Measurements from ENCODE around the gene PTTG1. TPM values are rescaled to one million over a fixed set of nuclear protein-coding genes. Genes with fewer than 3 reads are reported as not detected.

The PTTG1 gene
- total RNA-seq, 1 experiment from 2014 or later = 183 TPM

DNA sequence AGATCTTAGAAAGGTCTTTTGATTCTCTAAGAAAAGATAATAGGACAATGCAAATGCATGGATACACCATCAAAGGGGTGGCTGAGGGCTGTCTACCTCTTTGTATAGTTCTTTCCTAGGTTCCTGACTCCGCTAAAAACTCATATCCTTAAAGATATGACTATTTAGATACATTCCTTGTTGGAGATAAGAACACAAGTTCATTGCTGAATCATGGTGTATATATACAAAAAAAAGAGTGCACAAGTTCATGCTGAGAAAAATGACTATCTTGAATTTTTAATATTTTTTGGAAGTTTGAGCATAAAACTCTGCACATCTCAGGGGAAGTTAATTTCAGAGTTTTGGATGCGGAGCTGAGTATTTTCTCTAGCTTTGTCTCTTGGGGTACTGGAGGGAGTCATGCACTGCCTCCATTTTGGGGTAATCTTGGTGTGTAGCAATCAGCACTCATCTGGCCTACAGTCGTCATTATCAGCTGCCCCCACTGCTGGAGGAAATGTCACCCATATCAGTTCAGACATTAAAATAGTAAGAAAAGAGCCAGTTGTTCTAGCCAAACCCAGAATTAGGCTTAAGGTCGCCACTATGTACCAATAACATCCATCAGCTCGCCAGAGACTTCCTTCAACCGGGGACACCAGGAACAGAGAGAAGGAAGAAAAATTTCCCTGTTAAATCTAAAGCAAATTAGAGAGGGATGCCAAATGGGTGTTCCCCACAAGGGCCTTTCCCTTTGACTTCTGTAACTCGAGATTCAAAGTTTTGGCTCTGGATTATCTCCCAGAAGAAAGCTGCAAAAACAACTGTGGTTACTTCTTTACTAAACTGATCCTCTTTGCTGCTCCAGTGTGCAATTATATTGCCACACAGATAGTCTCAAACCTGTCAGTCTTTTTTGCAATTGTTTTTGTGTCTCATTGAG lies 49.0 kb downstream of the PTTG1 start:
- no peak overlapping the region for H2AFZ ChIP-seq (ENCODE audit: low read depth, low read length, poor library complexity, severe bottlenecking)

More for the DNA sequence above, 49.0 kb downstream of the PTTG1 start:
- DNase-seq (ENCODE audit: low read depth, low spot score) (no peak), ATAC-seq (no peak)
- BruUV-seq (replicated peaks) = no TSS peak
- H3K79me2 ChIP-seq (ENCODE audit: insufficient read depth, low read length) = no peaks in the 10 kb centered on the region
- H3K9me3 ChIP-seq (ENCODE audit: control insufficient read depth in 1 of 2, insufficient read depth in 1 of 2, low read depth in 1 of 2, low read length in 2 of 2) = no peaks in the 10 kb centered on the region
- TF ChIP-seq CBX3 (IDR thresholded peaks at IDR 0.05; ENCODE audit: low read depth) = no peak
- TF ChIP-seq EZH2 (IDR thresholded peaks at IDR 0.05) = no peak
- TF ChIP-seq POLR2A (IDR thresholded peaks at IDR 0.05; ENCODE audit: borderline replicate concordance, extremely low read depth, insufficient read depth, insufficient read length) = no peak
- TF ChIP-seq ZNF274 (IDR thresholded peaks at IDR 0.05; ENCODE audit: low read depth, low read length) = no peak
- no peak for TF ChIP-seq EZH2phosphoT487 (IDR thresholded peaks at IDR 0.05; ENCODE audit: borderline replicate concordance)
- no peak for TF ChIP-seq EGR1 (IDR thresholded peaks at IDR 0.05; ENCODE audit: low read depth)
- no peak for TF ChIP-seq MAX (IDR thresholded peaks at IDR 0.05)
- no peak for TF ChIP-seq JUND (IDR thresholded peaks at IDR 0.05)
- TF ChIP-seq SP1 (IDR thresholded peaks at IDR 0.05; ENCODE audit: low read depth) = no peak
- no peak for TF ChIP-seq ELF1 (IDR thresholded peaks at IDR 0.05; ENCODE audit: borderline replicate concordance, low read depth)
- no peak for TF ChIP-seq TCF7L2 (IDR thresholded peaks at IDR 0.05; ENCODE audit: borderline replicate concordance, extremely low read depth, insufficient read depth, insufficient read length)
- no peak for TF ChIP-seq YY1 (IDR thresholded peaks at IDR 0.05; ENCODE audit: extremely low read depth, insufficient replicate concordance, low read depth, low read length)
- TF ChIP-seq ATF3 (IDR thresholded peaks at IDR 0.05) = no peak
- TF ChIP-seq, protein P1, sequence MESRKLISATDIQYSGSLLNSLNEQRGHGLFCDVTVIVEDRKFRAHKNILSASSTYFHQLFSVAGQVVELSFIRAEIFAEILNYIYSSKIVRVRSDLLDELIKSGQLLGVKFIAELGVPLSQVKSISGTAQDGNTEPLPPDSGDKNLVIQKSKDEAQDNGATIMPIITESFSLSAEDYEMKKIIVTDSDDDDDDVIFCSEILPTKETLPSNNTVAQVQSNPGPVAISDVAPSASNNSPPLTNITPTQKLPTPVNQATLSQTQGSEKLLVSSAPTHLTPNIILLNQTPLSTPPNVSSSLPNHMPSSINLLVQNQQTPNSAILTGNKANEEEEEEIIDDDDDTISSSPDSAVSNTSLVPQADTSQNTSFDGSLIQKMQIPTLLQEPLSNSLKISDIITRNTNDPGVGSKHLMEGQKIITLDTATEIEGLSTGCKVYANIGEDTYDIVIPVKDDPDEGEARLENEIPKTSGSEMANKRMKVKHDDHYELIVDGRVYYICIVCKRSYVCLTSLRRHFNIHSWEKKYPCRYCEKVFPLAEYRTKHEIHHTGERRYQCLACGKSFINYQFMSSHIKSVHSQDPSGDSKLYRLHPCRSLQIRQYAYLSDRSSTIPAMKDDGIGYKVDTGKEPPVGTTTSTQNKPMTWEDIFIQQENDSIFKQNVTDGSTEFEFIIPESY (IDR thresholded peaks at IDR 0.05; ENCODE audit: extremely low read depth, insufficient replicate concordance, low read length) = no peak
- no peak for TF ChIP-seq CEBPB (IDR thresholded peaks at IDR 0.05; ENCODE audit: low read depth)
- TF ChIP-seq, protein P2, sequence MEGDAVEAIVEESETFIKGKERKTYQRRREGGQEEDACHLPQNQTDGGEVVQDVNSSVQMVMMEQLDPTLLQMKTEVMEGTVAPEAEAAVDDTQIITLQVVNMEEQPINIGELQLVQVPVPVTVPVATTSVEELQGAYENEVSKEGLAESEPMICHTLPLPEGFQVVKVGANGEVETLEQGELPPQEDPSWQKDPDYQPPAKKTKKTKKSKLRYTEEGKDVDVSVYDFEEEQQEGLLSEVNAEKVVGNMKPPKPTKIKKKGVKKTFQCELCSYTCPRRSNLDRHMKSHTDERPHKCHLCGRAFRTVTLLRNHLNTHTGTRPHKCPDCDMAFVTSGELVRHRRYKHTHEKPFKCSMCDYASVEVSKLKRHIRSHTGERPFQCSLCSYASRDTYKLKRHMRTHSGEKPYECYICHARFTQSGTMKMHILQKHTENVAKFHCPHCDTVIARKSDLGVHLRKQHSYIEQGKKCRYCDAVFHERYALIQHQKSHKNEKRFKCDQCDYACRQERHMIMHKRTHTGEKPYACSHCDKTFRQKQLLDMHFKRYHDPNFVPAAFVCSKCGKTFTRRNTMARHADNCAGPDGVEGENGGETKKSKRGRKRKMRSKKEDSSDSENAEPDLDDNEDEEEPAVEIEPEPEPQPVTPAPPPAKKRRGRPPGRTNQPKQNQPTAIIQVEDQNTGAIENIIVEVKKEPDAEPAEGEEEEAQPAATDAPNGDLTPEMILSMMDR (IDR thresholded peaks at IDR 0.05 in 2 of 3, conservative IDR thresholded peaks at IDR 0.05 in 1 of 3; ENCODE audit: borderline replicate concordance in 1 of 3, insufficient read depth in 1 of 3, low read depth in 2 of 3, low read length in 2 of 3) = no peak
- intact Hi-C loops (cut with micrococcal nuclease) = no loop called here
- H3K27ac ChIP-seq (ENCODE audit: low read depth, low read length) = no peak overlapping the region
- H3K36me3 ChIP-seq (ENCODE audit: control insufficient read depth in 1 of 2, insufficient read depth in 2 of 2, low read length in 2 of 2) = no peaks in the 10 kb centered on the region
- H3K27me3 ChIP-seq (ENCODE audit: insufficient read depth, low read length) = peaks cover 5% of the 10 kb centered on the region; the same call in 1 of the 2 replicates
- H3K4me1 ChIP-seq (ENCODE audit: control insufficient read depth in 1 of 2, insufficient read depth in 2 of 2, low read length in 2 of 2) = no peaks in the 10 kb centered on the region
- H3K9ac ChIP-seq (ENCODE audit: low read length) = no peak overlapping the region
- H3K9me2 ChIP-seq (ENCODE audit: insufficient read depth) = no peaks in the 10 kb centered on the region
- POLR2A ChIA-PET = no interaction called here
- RAD21 ChIA-PET (ENCODE audit: low non-redundant PET in 1 of 2, low total read pairs in 2 of 2, uncharacterized antibody in 2 of 2, unreplicated experiment in 2 of 2) = no interaction called here
- CTCF ChIA-PET = no interaction called here
- no peak overlapping the region for H3K4me2 ChIP-seq (ENCODE audit: low read length)
- H3K4me3 ChIP-seq (replicated peaks in 1 of 2; ENCODE audit: low read depth in 1 of 2, low read length in 2 of 2) = no peak overlapping the region
- no peaks in the 10 kb centered on the region for H4K20me1 ChIP-seq (ENCODE audit: insufficient read depth)
